H1 (cell line): Measurements from ENCODE around the gene SCGB2A2. TPM values are rescaled to one million over a fixed set of nuclear protein-coding genes. Genes with fewer than 3 reads are reported as not detected.

Experiments used
- CTCF ChIA-PET: fragments of 300-600 bp; sonication (Branson Sonifier 250); formaldehyde crosslinking; loops from one replicate; lab custom pipeline; 2021; ENCODE audit not compliant: partially characterized antibody; lab: Charles Lee
- POLR2A ChIA-PET: fragments of 300-600 bp; sonication (Branson Sonifier 250); formaldehyde crosslinking; loops from one replicate; lab custom pipeline; 2021; ENCODE audit warnings: inconsistent platforms; ENCODE audit not compliant: partially characterized antibody; lab: Charles Lee
- DNase-seq, 2 experiments: peaks; one replicate each; pipeline versions ENCODE4 v3.0.0 to v3.0.0-alpha.2; 2010 to 2022; ENCODE audit warnings: low spot score in 2 of 2, low read depth in 1 of 2, mixed read lengths in 1 of 2
- FAIRE-seq: peaks from 2 replicates; lab custom pipeline; 2011; peaks lifted over from hg19 to GRCh38; lab: Jason Lieb, UNC
- H2AFZ ChIP-seq: 2 replicates; pipeline ENCODE4 v1.8.1; 2012; ENCODE audit warnings: low read length, inconsistent platforms
- H2AK5ac ChIP-seq: 2 replicates; pipeline ENCODE4 v1.6.1; 2013; ENCODE audit warnings: low read depth, low read length
- H2BK120ac ChIP-seq: replicated peaks from 2 replicates; pipeline ENCODE3; 2013; ENCODE audit warnings: low read depth, low read length, inconsistent platforms
- H2BK12ac ChIP-seq: 2 replicates; pipeline ENCODE4 v1.6.1; 2013; ENCODE audit warnings: low read depth, low read length
- H2BK15ac ChIP-seq: 2 replicates; pipeline ENCODE4 v1.6.1; 2013; ENCODE audit warnings: low read length
- H2BK20ac ChIP-seq: 2 replicates; pipeline ENCODE4 v1.6.1; 2013; ENCODE audit warnings: low read length
- H2BK5ac ChIP-seq: 2 replicates; pipeline ENCODE4 v1.6.1; 2013; ENCODE audit warnings: low read depth, low read length
- H3K14ac ChIP-seq: 2 replicates; pipeline ENCODE4 v1.6.1; 2013; ENCODE audit warnings: inconsistent platforms; ENCODE audit not compliant: insufficient read length
- H3K18ac ChIP-seq: 2 replicates; pipeline ENCODE4 v1.6.1; 2013; ENCODE audit warnings: low read length; ENCODE audit errors: extremely low read depth
- H3K23ac ChIP-seq: 2 replicates; pipeline ENCODE4 v1.6.1; 2013; ENCODE audit warnings: inconsistent platforms; ENCODE audit not compliant: insufficient read length
- H3K23me2 ChIP-seq: 2 replicates; pipeline ENCODE4 v1.6.1; 2013; ENCODE audit warnings: low read depth, low read length
- H3K27ac ChIP-seq: 2 replicates; pipeline ENCODE4 v1.6.1; 2011; ENCODE audit warnings: low read depth, low read length, inconsistent platforms
- H3K27me3 ChIP-seq, 4 experiments: replicated peaks in 1 of 4; 1 replicate in 1 of 4; 2 replicates in 3 of 4; pipeline versions ENCODE4 v1.6.1 to v1.8.1; 2011 to 2013; ENCODE audit warnings: low read length in 3 of 4, mild to moderate bottlenecking in 3 of 4, inconsistent platforms in 2 of 4, mixed read lengths in 2 of 4, moderate library complexity in 1 of 4; ENCODE audit not compliant: control insufficient read depth in 3 of 4, insufficient read depth in 3 of 4; ENCODE audit errors: extremely low read depth in 1 of 4
- H3K36me3 ChIP-seq, 4 experiments: 2 replicates each; pipeline versions ENCODE4 v1.6.1 to v1.8.1; 2011 to 2013; ENCODE audit warnings: mild to moderate bottlenecking in 4 of 4, low read length in 3 of 4, moderate library complexity in 2 of 4, control low read depth in 1 of 4, inconsistent platforms in 1 of 4; ENCODE audit not compliant: insufficient read depth in 4 of 4, control insufficient read depth in 2 of 4
- H3K4ac ChIP-seq: replicated peaks from 2 replicates; pipeline ENCODE3; 2013; ENCODE audit warnings: low read length, low read depth, mixed read lengths, inconsistent platforms; ENCODE audit not compliant: insufficient read length
- H3K4me1 ChIP-seq, 4 experiments: replicated peaks in 1 of 4; 1 replicate in 1 of 4; 2 replicates in 3 of 4; pipeline versions ENCODE4 v1.6.1 to v1.8.1; 2011 to 2013; ENCODE audit warnings: low read length in 3 of 4, inconsistent platforms in 2 of 4, mixed read lengths in 1 of 4; ENCODE audit not compliant: insufficient read depth in 4 of 4, control insufficient read depth in 3 of 4
- H3K4me2 ChIP-seq, 2 experiments: 2 replicates each; pipeline versions ENCODE4 v1.6.1 to v1.8.1; 2011 to 2013; ENCODE audit warnings: low read depth in 2 of 2, low read length in 2 of 2, control low read depth in 1 of 2, inconsistent platforms in 1 of 2, mild to moderate bottlenecking in 1 of 2; ENCODE audit not compliant: insufficient read depth in 1 of 2
- H3K4me3 ChIP-seq, 4 experiments: fragments of 200-600, 300-600 bp in 1 of 4; sonication (generic), shearing (Covaris generic), sonication (Bioruptor Twin) in 1 of 4; 2 replicates each; pipeline versions ENCODE4 v1.5.1 to v1.8.1; 2011 to 2016; ENCODE audit warnings: low read length in 4 of 4, low read depth in 3 of 4, control low read depth in 2 of 4, inconsistent platforms in 2 of 4, mild to moderate bottlenecking in 2 of 4, mixed read lengths in 1 of 4, moderate library complexity in 1 of 4; ENCODE audit not compliant: insufficient read depth in 2 of 4; ENCODE audit errors: extremely low read depth in 1 of 4
- H3K56ac ChIP-seq: replicated peaks from 2 replicates; pipeline ENCODE3; 2013; ENCODE audit warnings: low read depth, mild to moderate bottlenecking, mixed read lengths, low read length, inconsistent platforms; ENCODE audit not compliant: insufficient read length
- H3K79me1 ChIP-seq: 2 replicates; pipeline ENCODE4 v1.6.1; 2013; ENCODE audit warnings: low read depth, low read length, control low read depth
- H3K79me2 ChIP-seq, 2 experiments: 2 replicates each; pipeline versions ENCODE4 v1.6.1 to v1.8.1; 2012 to 2013; ENCODE audit warnings: low read length in 2 of 2, mild to moderate bottlenecking in 2 of 2, inconsistent platforms in 1 of 2; ENCODE audit not compliant: insufficient read depth in 2 of 2, control insufficient read depth in 1 of 2
- H3K9ac ChIP-seq, 4 experiments: replicated peaks in 1 of 4; 1 replicate in 1 of 4; 2 replicates in 3 of 4; pipeline versions ENCODE4 v1.6.1 to v1.8.1; 2011 to 2013; ENCODE audit warnings: low read depth in 3 of 4, low read length in 3 of 4, control low read depth in 2 of 4, mild to moderate bottlenecking in 2 of 4, moderate library complexity in 2 of 4, inconsistent platforms in 1 of 4; ENCODE audit errors: extremely low read depth in 1 of 4
- H3K9me3 ChIP-seq, 2 experiments: 2 replicates each; pipeline versions ENCODE4 v1.6.1 to v1.8.1; 2012 to 2013; ENCODE audit warnings: mild to moderate bottlenecking in 2 of 2, moderate library complexity in 2 of 2, control low read depth in 1 of 2, inconsistent platforms in 1 of 2, low read depth in 1 of 2, low read length in 1 of 2, mixed read lengths in 1 of 2; ENCODE audit not compliant: insufficient read depth in 2 of 2
- H4K20me1 ChIP-seq, 2 experiments: replicated peaks in 1 of 2; 2 replicates each; pipeline versions ENCODE3 to v1.8.1; 2011 to 2013; ENCODE audit warnings: inconsistent platforms in 2 of 2, low read length in 2 of 2, mild to moderate bottlenecking in 1 of 2; ENCODE audit not compliant: insufficient read depth in 2 of 2, control insufficient read depth in 1 of 2
- H4K5ac ChIP-seq: 2 replicates; pipeline ENCODE4 v1.6.1; 2013; ENCODE audit warnings: low read length, low read depth, mixed read lengths, inconsistent platforms; ENCODE audit not compliant: insufficient read length
- H4K8ac ChIP-seq: 2 replicates; pipeline ENCODE4 v1.8.0; 2013; ENCODE audit warnings: mild to moderate bottlenecking, moderate library complexity, low read length, inconsistent platforms; ENCODE audit not compliant: insufficient read depth; ENCODE audit errors: extremely low read depth
- H4K91ac ChIP-seq: replicated peaks from 2 replicates; pipeline ENCODE3; 2013; ENCODE audit warnings: low read length, mixed read lengths, inconsistent platforms; ENCODE audit not compliant: insufficient read length
- BACH1 ChIP-seq: IDR thresholded peaks from 2 replicates; pipeline ENCODE4 v1.6.1; 2012; ENCODE audit warnings: low read length, improper control_type of control experiment
- BCL11A ChIP-seq, 2 experiments: IDR thresholded peaks; one replicate each; pipeline ENCODE4 v1.6.1; 2011; ENCODE audit warnings: low read depth in 2 of 2, low read length in 2 of 2, mild to moderate bottlenecking in 2 of 2
- WGBS, 2 experiments: shearing (Covaris generic) in 1 of 2; methylation state at CpG; one replicate each; pipeline versions ENCODE4 v1.1.6 to v1.1.7; 2013 to 2015; ENCODE audit warnings: low lambda C conversion rate in 2 of 2, mixed read lengths in 2 of 2, inconsistent platforms in 1 of 2, low coverage in 1 of 2, missing lambda C conversion rate in 1 of 2; ENCODE audit not compliant: insufficient replicate concordance in 2 of 2, insufficient coverage in 1 of 2, insufficient read length in 1 of 2; ENCODE audit errors: extremely low coverage in 1 of 2, missing lambda C conversion rate in 1 of 2; 5-methylcytosine and 5-hydroxymethylcytosine counted together
- polyA plus RNA-seq, 7 experiments: library from polyadenylated mRNA; depleted of rRNA in 3 of 7; stranded (reverse) in 5 of 7; unstranded in 2 of 7; fragments of >200 nt in 5 of 7; fragments of 200-250 nt in 2 of 7; gene quantifications; 1 replicate in 5 of 7; 2 replicates in 1 of 7; 4 replicates in 1 of 7; pipeline versions ENCODE4 v1.2.1 to v1.2.3, GENCODE V29; 2011 to 2013; ENCODE audit warnings: missing spikeins in 2 of 7, mixed read lengths in 2 of 7
- total RNA-seq: library from RNA; stranded (reverse); fragmentation: NEBNext Ultra II Directional; extraction: Animal tissue kit (Norgen Biotek cat#: 25700); gene quantifications from 2 replicates; pipeline ENCODE4 v1.2.1, GENCODE V29; 2021

The SCGB2A2 gene
- total and polyA plus RNA-seq, 2 of the 8 experiments (the other 6 are each of a cell fraction or from before 2014, with no cell fraction given) = not detected

DNA sequence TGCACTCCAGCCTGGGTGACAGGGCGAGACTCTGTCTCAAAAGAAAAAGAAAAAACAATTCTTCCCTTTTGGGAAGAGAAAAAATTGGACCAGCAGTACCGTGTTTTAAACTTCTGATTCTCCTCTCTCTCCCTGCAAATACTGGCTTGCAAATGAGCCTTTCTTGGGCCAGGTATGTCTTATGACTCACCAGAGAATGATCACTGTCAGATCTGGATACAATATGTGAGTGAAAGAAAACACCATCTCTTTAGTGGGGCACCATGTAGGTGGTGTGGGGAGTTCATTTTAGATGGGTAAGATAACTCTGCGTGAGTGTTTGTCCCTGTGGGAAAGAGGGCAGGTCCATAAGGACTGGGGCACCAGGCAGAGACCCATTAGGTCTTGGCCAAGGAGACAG, 2.4 kb upstream of the SCGB2A2 start:
- TF ChIP-seq BCL11A (IDR thresholded peaks at IDR 0.05; ENCODE audit: low read depth in 2 of 2, low read length in 2 of 2) (no peak), BACH1 (no peak)
- WGBS, 2 experiments = 89% methylated on average over 2 of the region's 3 CpGs; no CpG with 5 or more reads in 1 of the 2 experiments
- Histone ChIP-seq H3K4ac (no peak overlapping the region), H4K20me1 (no peaks in the 10 kb centered on the region), H2AK5ac (no peak overlapping the region), H3K14ac (no peak overlapping the region), H3K23ac (no peak overlapping the region), H2AFZ (no peak overlapping the region), H4K91ac (no peak overlapping the region), H2BK20ac (no peak overlapping the region), H3K9ac (no peak overlapping the region), H3K27me3 (no peaks in the 10 kb centered on the region), H2BK12ac (no peak overlapping the region), H3K18ac (no peak overlapping the region), H3K27ac (no peak overlapping the region), H3K79me2 (no peaks in the 10 kb centered on the region), H3K56ac (no peak overlapping the region), H3K4me3 (no peak overlapping the region), H3K9me3 (no peaks in the 10 kb centered on the region), H3K23me2 (peaks cover 2% of the 10 kb centered on the region; the same call in 1 of the 2 replicates), H2BK120ac (no peak overlapping the region), H2BK15ac (no peak overlapping the region), H4K5ac (no peak overlapping the region), H4K8ac (no peak overlapping the region), H3K36me3 (no peaks in the 10 kb centered on the region), H3K79me1 (no peaks in the 10 kb centered on the region), H3K4me2 (no peak overlapping the region), H2BK5ac (no peak overlapping the region), H3K4me1 (no peaks in the 10 kb centered on the region)
- ChIA-PET CTCF (no interaction called here), POLR2A (no interaction called here)
- DNase-seq (no peak), FAIRE-seq (no peak)
